GM23248 (cell line): ENCODE data around the gene LIX1L. TPM values are rescaled to one million over a fixed set of nuclear protein-coding genes. Genes with fewer than 3 reads are reported as not detected.

Source experiments
- DNase-seq: peaks from one replicate; pipeline ENCODE4 v3.0.0-alpha.2; 2015
- H2AFZ ChIP-seq: fragments of 200-600 bp; sonication (generic); 2 replicates; pipeline ENCODE4 v1.6.1; 2016; ENCODE audit warnings: antibody characterized with exemption
- H3F3A ChIP-seq: fragments of 200-600 bp; sonication (generic); 2 replicates; pipeline ENCODE4 v1.6.1; 2016; ENCODE audit warnings: mild to moderate bottlenecking, antibody characterized with exemption, mixed run types; ENCODE audit not compliant: insufficient read depth
- H3K27ac ChIP-seq: fragments of 200-600 bp; sonication (generic); 2 replicates; pipeline ENCODE4 v1.5.1; 2016; ENCODE audit warnings: mild to moderate bottlenecking
- H3K27me3 ChIP-seq: fragments of 200-600 bp; sonication (generic); replicated peaks from 2 replicates; pipeline ENCODE4 v1.6.1; 2016; ENCODE audit warnings: mild to moderate bottlenecking; ENCODE audit not compliant: insufficient read depth
- H3K36me3 ChIP-seq: fragments of 200-600 bp; sonication (generic); 2 replicates; pipeline ENCODE4 v1.6.1; 2016; ENCODE audit warnings: low read depth, mild to moderate bottlenecking
- H3K4me1 ChIP-seq: fragments of 200-600 bp; sonication (generic); 2 replicates; pipeline ENCODE4 v1.6.1; 2016; ENCODE audit warnings: mild to moderate bottlenecking; ENCODE audit not compliant: insufficient read depth
- H3K4me2 ChIP-seq: fragments of 200-600 bp; sonication (generic); one replicate; pipeline ENCODE4 v1.6.1; 2016; ENCODE audit warnings: mild to moderate bottlenecking; ENCODE audit not compliant: unreplicated experiment
- H3K4me3 ChIP-seq: fragments of 200-600 bp; sonication (generic); 2 replicates; pipeline ENCODE4 v1.5.1; 2016; ENCODE audit warnings: mild to moderate bottlenecking
- H3K79me2 ChIP-seq: fragments of 200-600 bp; sonication (generic); 2 replicates; pipeline ENCODE4 v1.6.1; 2016; ENCODE audit warnings: mild to moderate bottlenecking; ENCODE audit not compliant: insufficient read depth
- H3K9ac ChIP-seq: fragments of 200-600 bp; sonication (generic); 2 replicates; pipeline ENCODE4 v1.6.1; 2016; ENCODE audit warnings: mild to moderate bottlenecking
- H3K9me2 ChIP-seq: fragments of 200-600 bp; sonication (generic); 2 replicates; pipeline ENCODE4 v1.6.1; 2016; ENCODE audit warnings: mixed run types, mild to moderate bottlenecking, moderate library complexity; ENCODE audit not compliant: insufficient read depth
- H3K9me3 ChIP-seq: fragments of 200-600 bp; sonication (generic); one replicate; pipeline ENCODE4 v1.6.1; 2017; ENCODE audit warnings: low read depth
- H4K20me1 ChIP-seq: fragments of 200-600 bp; sonication (generic); 2 replicates; pipeline ENCODE4 v1.6.0; 2016; ENCODE audit not compliant: insufficient read depth
- EZH2 ChIP-seq: fragments of 200-600 bp; sonication (generic); IDR thresholded peaks from 2 replicates; pipeline ENCODE4 v1.6.1; 2018; ENCODE audit warnings: antibody characterized with exemption, mild to moderate bottlenecking; ENCODE audit not compliant: insufficient read depth, poor library complexity, severe bottlenecking
- EZH2phosphoT487 ChIP-seq: fragments of 200-600 bp; sonication (generic); IDR thresholded peaks from 2 replicates; pipeline ENCODE4 v1.6.1; 2018; ENCODE audit warnings: antibody characterized with exemption, moderate library complexity, mild to moderate bottlenecking, low read depth; ENCODE audit not compliant: insufficient read depth
- WGBS, 2 experiments: methylation state at CpG; one replicate each; pipeline ENCODE4 v1.1.6; 2015 to 2017; ENCODE audit warnings: low lambda C conversion rate in 2 of 2, low coverage in 1 of 2; ENCODE audit errors: missing lambda C conversion rate in 2 of 2; 5-methylcytosine and 5-hydroxymethylcytosine counted together
- in situ Hi-C: fragments of 300-500 bp; cut with MboI; formaldehyde crosslinking; loops from 2 replicates; pipeline ENCODE4 v1.15.0; 2020
- polyA plus RNA-seq: library from polyadenylated mRNA; unstranded; fragments of >200 nt; fragmentation: Nextera tagmentation; extraction: Ambion mirVana; gene quantifications from 2 replicates; pipeline ENCODE4 v1.2.1, GENCODE V29; 2016
- total RNA-seq: library from RNA; depleted of rRNA; stranded (reverse); fragments of >200 nt; shearing (Covaris generic); gene quantifications from 2 replicates; pipeline ENCODE4 v1.2.3, GENCODE V29; 2014

LIX1L gene
- total and polyA plus RNA-seq, 2 experiments from 2014 or later: 18.3 to 36.5 TPM

GRCh38 chr1:145959957-145960467 lies 2.2 kb upstream of the LIX1L start:
- Histone ChIP-seq H3K27ac (no peak overlapping the region), H3F3A (peaks cover 55% of the 10 kb centered on the region)
- in situ Hi-C loops: no loop called here

GRCh38 chr1:145959333-145959732 lies 1.5 kb upstream of the LIX1L start:
- in situ Hi-C loops: no loop called here
- H3K9ac ChIP-seq: no peak overlapping the region
- no peaks in the 10 kb centered on the region for H3K9me2 ChIP-seq
- H4K20me1 ChIP-seq: no peaks in the 10 kb centered on the region
- no peak overlapping the region for H3K4me3 ChIP-seq
- no peak overlapping the region for H3K4me2 ChIP-seq
- H3K4me1 ChIP-seq: peaks cover 39% of the 10 kb centered on the region
- H3K79me2 ChIP-seq: peaks cover 29% of the 10 kb centered on the region
- H2AFZ ChIP-seq: no peak overlapping the region
- no peaks in the 10 kb centered on the region for H3K27me3 ChIP-seq
- no peaks in the 10 kb centered on the region for H3K9me3 ChIP-seq
- peaks cover 55% of the 10 kb centered on the region for H3F3A ChIP-seq
- no peaks in the 10 kb centered on the region for H3K36me3 ChIP-seq
- DNase-seq: no peak
- TF ChIP-seq EZH2: no peak
- no peak for TF ChIP-seq EZH2phosphoT487
- no peak overlapping the region for H3K27ac ChIP-seq

More at GRCh38 chr1:145959957-145960467, 2.2 kb upstream of the LIX1L start:
- peak overlapping the region; percentile 92 for H3K4me3 ChIP-seq
- no peaks in the 10 kb centered on the region for H3K27me3 ChIP-seq
- no peaks in the 10 kb centered on the region for H3K9me2 ChIP-seq
- peaks cover 25% of the 10 kb centered on the region for H3K79me2 ChIP-seq
- no peak for DNase-seq
- no peaks in the 10 kb centered on the region for H4K20me1 ChIP-seq
- no peaks in the 10 kb centered on the region for H3K36me3 ChIP-seq
- H2AFZ ChIP-seq: peak overlapping the region; percentile 86
- TF ChIP-seq EZH2phosphoT487: no peak
- H3K4me2 ChIP-seq: peak overlapping the region; percentile 89
- no peak overlapping the region; the same call in 1 of the 2 replicates for H3K9ac ChIP-seq
- peaks cover 33% of the 10 kb centered on the region for H3K4me1 ChIP-seq
- H3K9me3 ChIP-seq: no peaks in the 10 kb centered on the region
- WGBS, 2 experiments: 9 to 10% methylated on average over 10 to 12 of the region's 12 CpGs

- Histone ChIP-seq H3K79me2 (peaks cover 35% of the 10 kb centered on the region), H4K20me1 (no peaks in the 10 kb centered on the region), H3K4me1 (peaks cover 40% of the 10 kb centered on the region), H3K9me3 (no peaks in the 10 kb centered on the region), H2AFZ (no peak overlapping the region), H3K27ac (peak overlapping the region; percentile 88; the same call in 1 of the 2 replicates), H3K9ac (no peak overlapping the region; the same call in 1 of the 2 replicates), H3K4me2 (peak overlapping the region; percentile 66), H3K27me3 (no peaks in the 10 kb centered on the region), H3K36me3 (no peaks in the 10 kb centered on the region), H3K9me2 (no peaks in the 10 kb centered on the region), H3F3A (peaks cover 50% of the 10 kb centered on the region), H3K4me3 (no peak overlapping the region)
- TF ChIP-seq EZH2phosphoT487: no peak
- TF ChIP-seq EZH2: no peak
- in situ Hi-C loops: no loop called here
- no peak for DNase-seq
These were observed 917 bp upstream of the LIX1L start for GRCh38 chr1:145958734-145959133.

GRCh38 chr1:145956781-145957442 lies 905 bp downstream of the LIX1L start:
- in situ Hi-C loops: no loop called here
- H3K9me3 ChIP-seq: no peaks in the 10 kb centered on the region
- DNase-seq: peak; percentile 61
- no peaks in the 10 kb centered on the region for H3K9me2 ChIP-seq
- H3K27ac ChIP-seq: peak overlapping the region; percentile 88
- TF ChIP-seq EZH2 (no peak), EZH2phosphoT487 (no peak)
- peaks cover 54% of the 10 kb centered on the region for H3K79me2 ChIP-seq
- H2AFZ ChIP-seq: peak overlapping the region; percentile 68
- H3F3A ChIP-seq: peaks cover 40% of the 10 kb centered on the region
- H4K20me1 ChIP-seq: no peaks in the 10 kb centered on the region
- peak overlapping the region; percentile 88 for H3K9ac ChIP-seq
- H3K4me1 ChIP-seq: peaks cover 28% of the 10 kb centered on the region
- no peaks in the 10 kb centered on the region for H3K27me3 ChIP-seq
- H3K4me2 ChIP-seq: peak overlapping the region; percentile 99
- 0 out of 2 replicates have a peak, but pooled peaks cover 4% of the 10 kb centered on the region for H3K36me3 ChIP-seq
- peak overlapping the region; percentile 80 for H3K4me3 ChIP-seq
- WGBS, 2 experiments: 0 to 1% methylated on average over 3 of the region's 3 CpGs

GRCh38 chr1:145956361-145956760 lies 1.5 kb downstream of the LIX1L start:
- peak overlapping the region; percentile 88 for H3K27ac ChIP-seq
- peaks cover 59% of the 10 kb centered on the region for H3K79me2 ChIP-seq
- DNase-seq: no peak
- no peaks in the 10 kb centered on the region for H3K9me3 ChIP-seq
- peaks cover 40% of the 10 kb centered on the region for H3F3A ChIP-seq
- no peaks in the 10 kb centered on the region for H3K27me3 ChIP-seq
- in situ Hi-C loops: no loop called here
- H3K4me1 ChIP-seq: peaks cover 28% of the 10 kb centered on the region
- H2AFZ ChIP-seq: peak overlapping the region; percentile 68
- no peaks in the 10 kb centered on the region for H3K9me2 ChIP-seq
- H4K20me1 ChIP-seq: no peaks in the 10 kb centered on the region
- H3K9ac ChIP-seq: peak overlapping the region; percentile 88
- H3K4me3 ChIP-seq: peak overlapping the region; percentile 80
- H3K36me3 ChIP-seq: 0 out of 2 replicates have a peak, but pooled peaks cover 6% of the 10 kb centered on the region
- H3K4me2 ChIP-seq: peak overlapping the region; percentile 99
- TF ChIP-seq EZH2: no peak
- no peak for TF ChIP-seq EZH2phosphoT487
